Activated CD8-positive, alpha-beta memory T cell treated with anti-CD3 and anti-CD28 coated beads for 1 hour (primary cell): ENCODE measurements around the gene SLC41A1.
"Not testable (repeated sequence)": the region's sequence is repeated elsewhere in the genome, so short reads cannot be mapped to it uniquely, and the experiment has no call there.

ENCODE experiments used
- DNase-seq, 2 donors: peaks; one replicate each; pipeline ENCODE4 v3.0.0-alpha.2; 2020; ENCODE audit warnings: low read depth in 1 of 2; ENCODE audit errors: extremely low read depth in 1 of 2

SLC41A1 gene

GRCh38 chr1:205823260-205823659 is 10.3 kb upstream of the SLC41A1 start:
- not testable (repeated sequence) for DNase-seq

- DNase-seq = no peak
These were observed 9.4 kb upstream of the SLC41A1 start for GRCh38 chr1:205822397-205822796.

- no peak for DNase-seq
These were observed 5.0 kb upstream of the SLC41A1 start for GRCh38 chr1:205817988-205818387.

- DNase-seq = no peak
These were observed 4.4 kb upstream of the SLC41A1 start for GRCh38 chr1:205817364-205817763.

- no peak for DNase-seq
These were observed 709 bp upstream of the SLC41A1 start for GRCh38 chr1:205813755-205814058.

- no peak for DNase-seq
These were observed 624 bp downstream of the SLC41A1 start for GRCh38 chr1:205812271-205812877.

GRCh38 chr1:205811660-205812059 is 1.3 kb downstream of the SLC41A1 start:
- DNase-seq = no peak

GRCh38 chr1:205810448-205811157 is 2.4 kb downstream of the SLC41A1 start:
- DNase-seq = no peak

- DNase-seq = no peak
These were observed 3.1 kb downstream of the SLC41A1 start for GRCh38 chr1:205809942-205810345.

- DNase-seq = no peak
These were observed 3.5 kb downstream of the SLC41A1 start for GRCh38 chr1:205809469-205809868.

GRCh38 chr1:205805082-205805711 is 7.8 kb downstream of the SLC41A1 start:
- DNase-seq = no peak

- no peak for DNase-seq
These were observed 8.4 kb downstream of the SLC41A1 start for GRCh38 chr1:205804605-205805004.

GRCh38 chr1:205803986-205804385 is 9.0 kb downstream of the SLC41A1 start:
- no peak for DNase-seq

- no peak for DNase-seq
These were observed 10.9 kb downstream of the SLC41A1 start for GRCh38 chr1:205802060-205802459.

GRCh38 chr1:205800981-205801703 is 11.9 kb downstream of the SLC41A1 start:
- DNase-seq = no peak

- DNase-seq = no peak
These were observed 12.6 kb downstream of the SLC41A1 start for GRCh38 chr1:205800427-205800826.

- no peak for DNase-seq
These were observed 14.4 kb downstream of the SLC41A1 start for GRCh38 chr1:205798577-205798976.

- no peak for DNase-seq
These were observed 15.8 kb downstream of the SLC41A1 start for GRCh38 chr1:205797168-205797567.

- no peak for DNase-seq
These were observed 18.8 kb downstream of the SLC41A1 start for GRCh38 chr1:205794011-205794730.

GRCh38 chr1:205792961-205793673 is 19.9 kb downstream of the SLC41A1 start:
- DNase-seq = no peak
